GM18526 (cell line): ENCODE measurements around the gene POLQ.

Experiments
- POLR2A ChIP-seq: IDR thresholded peaks from 3 replicates; pipeline ENCODE4 v1.6.1; 2011; ENCODE audit not compliant: insufficient read length; ENCODE audit errors: extremely low read depth

POLQ gene

GRCh38 chr3:121529308-121529707 is 16.5 kb downstream of the POLQ start:
- TF ChIP-seq POLR2A = no peak

DNA sequence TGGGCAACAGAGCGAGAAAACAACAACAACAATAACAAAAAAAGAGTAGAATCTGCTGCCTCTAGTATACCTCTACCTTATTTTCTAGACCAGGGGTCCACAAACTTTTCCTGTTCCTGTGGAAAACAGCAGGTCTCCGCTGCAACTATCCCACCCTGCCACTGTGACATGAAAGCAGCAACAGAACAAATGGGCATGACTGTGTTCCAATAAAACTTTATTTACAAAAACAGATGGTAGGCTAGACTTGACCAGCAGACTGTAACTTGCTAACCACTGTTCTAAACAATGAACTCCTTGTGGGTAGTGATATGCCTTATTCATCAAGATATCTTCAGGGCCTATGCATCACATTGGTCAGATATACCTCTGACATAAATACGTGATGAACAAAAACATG is 25.3 kb downstream of the POLQ start:
- no peak for TF ChIP-seq POLR2A

- no peak for TF ChIP-seq POLR2A
Observed at GRCh38 chr3:121517953-121518655, 27.7 kb downstream of the POLQ start.

DNA sequence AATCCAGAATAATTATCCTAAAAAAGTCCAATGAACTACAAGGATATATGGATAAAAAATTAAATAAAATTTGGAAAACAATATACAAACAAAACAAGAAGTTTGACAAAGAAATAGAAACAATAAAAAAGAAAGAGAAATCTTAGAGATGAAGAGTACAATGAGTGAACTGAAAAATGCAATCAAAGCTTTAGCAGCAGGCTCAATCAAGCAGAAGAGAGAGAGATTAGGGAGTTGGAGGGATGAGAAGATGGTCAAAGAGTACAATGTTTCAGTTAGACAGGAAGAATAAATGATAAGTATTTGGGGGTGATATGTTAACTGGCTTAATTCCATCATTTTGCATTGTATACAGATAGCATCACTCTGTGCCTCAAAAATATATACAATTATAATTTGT is 29.9 kb downstream of the POLQ start:
- TF ChIP-seq POLR2A = no peak

DNA sequence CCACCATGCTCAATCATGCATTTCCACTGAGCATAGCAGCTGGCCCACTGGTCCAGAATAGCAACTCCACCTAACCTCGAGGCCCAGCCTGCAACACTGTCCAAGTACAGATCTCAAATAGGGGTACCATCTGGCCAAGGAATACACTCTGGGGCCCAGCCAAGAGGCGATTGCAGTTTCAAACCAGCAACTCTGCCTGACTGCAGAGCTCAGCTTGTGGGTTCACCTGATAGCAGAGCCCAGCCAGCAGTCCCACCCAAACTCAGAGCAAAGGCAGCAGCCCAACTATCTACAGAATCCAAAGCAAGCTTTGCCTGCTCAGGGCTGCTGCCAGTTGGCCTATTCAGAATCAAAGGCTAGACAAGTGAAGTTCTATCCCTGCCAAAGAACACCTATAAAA is 30.5 kb downstream of the POLQ start:
- no peak for TF ChIP-seq POLR2A

GRCh38 chr3:121514496-121514895 is 31.3 kb downstream of the POLQ start:
- TF ChIP-seq POLR2A = no peak

DNA sequence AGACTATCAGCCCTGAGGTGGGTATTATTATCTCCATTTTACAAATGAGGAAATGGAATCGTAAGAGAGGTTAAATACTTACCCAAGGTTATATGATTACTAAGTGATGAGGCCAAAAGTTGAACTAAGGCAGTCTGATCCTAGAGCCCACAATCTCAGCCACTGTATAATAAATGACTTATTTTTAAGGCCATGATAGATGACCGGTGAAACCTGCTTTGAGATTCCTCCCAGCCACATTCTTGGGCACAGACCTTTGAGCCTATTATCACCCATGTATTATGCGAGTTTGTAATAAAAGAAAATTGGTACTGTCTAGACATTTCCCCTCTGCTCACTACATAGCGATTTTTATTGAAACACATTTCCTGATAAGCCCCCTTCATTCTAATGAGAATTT is 37.4 kb downstream of the POLQ start:
- TF ChIP-seq POLR2A = no peak

GRCh38 chr3:121505256-121505655 is 40.5 kb downstream of the POLQ start:
- no peak for TF ChIP-seq POLR2A

- no peak for TF ChIP-seq POLR2A
Observed at GRCh38 chr3:121504618-121505017, 41.2 kb downstream of the POLQ start.

GRCh38 chr3:121496786-121497185 is 49.0 kb downstream of the POLQ start:
- no peak for TF ChIP-seq POLR2A

DNA sequence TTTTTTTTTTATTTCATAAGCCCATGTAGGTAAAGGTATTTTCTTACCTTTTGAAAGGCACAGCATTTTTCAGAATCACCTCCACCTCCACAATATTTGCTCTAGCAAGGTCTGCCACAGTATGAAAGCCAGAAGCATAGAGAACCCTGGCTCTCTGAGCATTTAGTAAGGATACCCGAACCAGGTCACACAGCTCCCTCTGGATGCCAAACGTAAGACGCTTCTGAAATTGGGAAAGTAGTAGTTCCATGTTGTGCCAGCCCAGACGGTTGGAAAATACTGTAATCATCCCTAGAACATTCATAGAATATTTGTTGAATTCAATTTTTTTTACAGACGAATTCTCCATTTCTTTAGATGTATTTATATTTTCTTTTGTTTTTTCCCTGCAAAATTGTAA is 52.4 kb downstream of the POLQ start:
- no peak for TF ChIP-seq POLR2A

- no peak for TF ChIP-seq POLR2A
Observed at GRCh38 chr3:121491683-121492320, 54.0 kb downstream of the POLQ start.

- no peak for TF ChIP-seq POLR2A
Observed at GRCh38 chr3:121490161-121490560, 55.6 kb downstream of the POLQ start.

- no peak for TF ChIP-seq POLR2A
Observed at GRCh38 chr3:121488628-121489027, 57.2 kb downstream of the POLQ start.

DNA sequence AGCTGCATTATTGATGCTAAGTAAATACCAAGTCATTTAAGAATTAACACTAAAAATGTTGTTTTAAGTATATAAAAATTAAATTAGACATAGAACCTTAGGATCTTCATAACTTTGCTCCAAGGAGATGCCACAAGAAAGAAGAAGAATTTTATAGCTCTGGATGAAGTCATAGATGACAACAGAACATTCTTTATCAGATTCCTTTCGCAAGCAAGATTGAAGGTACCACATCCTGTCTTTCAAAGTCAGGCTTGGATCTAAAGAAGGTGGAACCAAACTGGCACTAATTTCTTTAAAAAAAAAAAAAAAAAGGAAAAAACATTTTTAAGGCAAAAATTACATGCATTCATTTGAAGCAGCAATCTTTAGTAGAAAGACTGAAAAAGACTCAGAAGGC is 62.5 kb downstream of the POLQ start:
- TF ChIP-seq POLR2A = no peak

GRCh38 chr3:121482660-121483059 is 63.1 kb downstream of the POLQ start:
- no peak for TF ChIP-seq POLR2A
